Progenitor cell of endocrine pancreas (in vitro differentiated cells): ENCODE data around the gene EHBP1L1. TPM values are rescaled to one million over a fixed set of nuclear protein-coding genes. Genes with fewer than 3 reads are reported as not detected.
A peak's percentile ranks its signal among the peaks of the same experiment; 100 is the strongest.

Source experiments
- DNase-seq: peaks from one replicate; pipeline ENCODE4 v3.0.0; 2021; ENCODE audit warnings: low spot score; ENCODE audit not compliant: unreplicated experiment
- H3K27ac Mint-ChIP-seq: 2 replicates; pipeline ENCODE4 v1.8.0; 2021; ENCODE audit warnings: mild to moderate bottlenecking, moderate library complexity, mixed read lengths
- H3K27me3 Mint-ChIP-seq: 2 replicates; pipeline ENCODE4 v1.8.0; 2021; ENCODE audit warnings: mixed read lengths
- H3K36me3 Mint-ChIP-seq: 2 replicates; pipeline ENCODE4 v1.8.0; 2022; ENCODE audit warnings: mixed read lengths; ENCODE audit not compliant: insufficient read depth
- H3K4me1 Mint-ChIP-seq: 2 replicates; pipeline ENCODE4 v1.8.0; 2021; ENCODE audit warnings: low read depth, mixed read lengths
- H3K4me3 Mint-ChIP-seq: 2 replicates; pipeline ENCODE4 v1.8.0; 2021; ENCODE audit warnings: low read depth, mild to moderate bottlenecking, moderate library complexity, mixed read lengths
- H3K9me3 Mint-ChIP-seq: 2 replicates; pipeline ENCODE4 v1.8.0; 2021; ENCODE audit warnings: low read depth, mixed read lengths
- CTCF ChIP-seq: fragments of 200-600 bp; sonication (generic); IDR thresholded peaks from one replicate; pipeline ENCODE4 v1.5.0; 2021; ENCODE audit warnings: antibody characterized with exemption, mild to moderate bottlenecking; ENCODE audit not compliant: unreplicated experiment
- long read RNA-seq: library from polyadenylated mRNA; unstranded; transcript quantifications from one replicate; pipeline ENCODE4 v2.0.0, GENCODE V29; 2020
- total RNA-seq: library from RNA; stranded (reverse); gene quantifications from 2 replicates; pipeline ENCODE4 v1.2.1, GENCODE V29; 2021

Gene EHBP1L1
- 13.0 and 15.2 TPM in 2 replicates for total RNA-seq
- long read RNA-seq = 0 reads

- Mint-ChIP-seq H3K4me3 (peak within 1 kb of the TSS; percentile 69), H3K4me1 (peaks cover 23% of the 10 kb centered on the region), H3K27me3 (peaks cover 27% of the 10 kb centered on the region), H3K27ac (peak within 1 kb of the TSS; percentile 56), H3K9me3 (no peaks in the 10 kb centered on the region), H3K36me3 (peaks cover 2% of the 10 kb centered on the region)
- no peak for TF ChIP-seq CTCF
- no peak for DNase-seq
These were observed at the start of gene EHBP1L1 for GRCh38 chr11:65575568-65576231. EHBP1L1 (plus strand) TSS chr11:65576053; CDS start chr11:65576303, 250 bp downstream.

DNA sequence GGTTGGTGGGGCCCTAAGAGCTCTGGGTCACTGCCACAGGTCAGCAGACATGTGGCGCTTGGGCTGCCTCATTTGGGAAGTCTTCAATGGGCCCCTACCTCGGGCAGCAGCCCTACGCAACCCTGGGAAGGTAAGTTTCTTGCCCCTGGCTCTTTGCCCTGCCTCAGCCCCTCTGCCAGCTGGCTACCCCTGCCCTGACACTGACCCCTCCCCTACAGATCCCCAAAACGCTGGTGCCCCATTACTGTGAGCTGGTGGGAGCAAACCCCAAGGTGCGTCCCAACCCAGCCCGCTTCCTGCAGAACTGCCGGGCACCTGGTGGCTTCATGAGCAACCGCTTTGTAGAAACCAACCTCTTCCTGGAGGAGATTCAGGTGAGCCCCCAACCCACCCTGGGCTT, 49.1 kb upstream of the EHBP1L1 start:
- Mint-ChIP-seq H3K4me3 (peak overlapping the region; percentile 74), H3K27me3 (peaks cover 13% of the 10 kb centered on the region)
- no peak for DNase-seq

DNA sequence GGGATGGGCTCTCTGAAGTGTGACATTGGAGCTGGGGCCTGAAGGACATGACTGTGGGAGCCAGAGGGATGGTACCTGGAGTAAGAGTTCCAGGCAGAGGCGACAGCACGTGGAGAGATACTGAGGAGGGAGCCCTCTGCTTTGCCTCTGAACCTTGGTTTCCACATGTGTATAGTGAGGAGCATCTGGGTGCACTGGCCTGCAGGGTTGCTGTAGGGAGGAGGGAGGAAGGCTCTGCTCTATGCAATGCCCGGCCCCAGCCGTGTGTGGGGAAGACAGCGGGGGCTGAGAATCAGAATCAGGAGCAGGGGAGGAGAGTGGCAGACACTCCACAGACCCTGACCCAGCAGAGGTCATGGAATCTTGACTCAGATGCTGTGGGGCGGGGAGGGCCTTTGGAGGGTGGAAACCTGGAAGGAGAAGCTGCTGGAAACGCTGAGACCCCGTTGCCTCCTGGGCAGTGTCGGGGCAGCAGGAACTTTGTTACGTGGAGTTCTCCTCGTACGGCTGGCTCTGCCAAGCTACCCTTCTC, 47.0 kb upstream of the EHBP1L1 start:
- H3K27ac Mint-ChIP-seq = no peak overlapping the region
- H3K4me1 Mint-ChIP-seq = peaks cover 9% of the 10 kb centered on the region
- H3K27me3 Mint-ChIP-seq = peaks cover 4% of the 10 kb centered on the region
- no peaks in the 10 kb centered on the region for H3K9me3 Mint-ChIP-seq
- H3K36me3 Mint-ChIP-seq = peaks cover 15% of the 10 kb centered on the region
- no peak overlapping the region for H3K4me3 Mint-ChIP-seq
- no peak for DNase-seq
- TF ChIP-seq CTCF = no peak

More for the DNA sequence above, 49.1 kb upstream of the EHBP1L1 start:
- Mint-ChIP-seq H3K4me1 (peaks cover 27% of the 10 kb centered on the region), H3K36me3 (peaks cover 14% of the 10 kb centered on the region), H3K9me3 (no peaks in the 10 kb centered on the region), H3K27ac (no peak overlapping the region)
- TF ChIP-seq CTCF = no peak

DNA sequence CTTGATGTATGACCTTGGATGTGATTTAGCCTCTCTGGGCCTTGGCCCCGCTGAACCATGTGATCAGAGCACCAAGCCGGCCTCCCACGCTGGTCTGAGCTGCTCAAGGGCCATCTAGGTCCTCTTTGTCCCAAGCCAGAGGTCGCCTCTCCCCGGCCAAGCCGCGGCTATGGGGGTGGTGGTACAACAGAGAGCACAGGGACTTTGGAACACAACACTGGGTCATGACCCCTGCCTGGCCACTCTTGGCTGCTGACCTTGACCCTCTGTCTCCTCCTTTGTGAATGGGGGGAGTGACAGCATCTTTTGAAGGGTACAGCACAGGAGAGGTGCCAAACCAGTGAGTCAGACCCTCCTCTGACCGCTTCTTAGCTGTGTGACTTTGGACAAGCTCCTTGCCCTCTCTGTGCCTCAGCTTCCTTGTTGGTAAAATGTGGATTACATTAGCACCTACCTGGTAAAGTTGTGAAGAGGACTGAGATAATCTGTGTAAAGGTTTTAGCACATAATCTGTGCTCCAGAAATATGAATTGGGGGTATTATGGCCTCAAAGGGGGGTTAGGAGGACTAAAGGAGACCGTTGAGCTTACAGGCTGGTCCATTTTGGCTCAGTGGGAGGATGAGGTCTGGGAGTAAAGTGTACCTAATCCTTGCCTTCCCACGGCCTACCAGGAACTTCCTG, 46.2 kb upstream of the EHBP1L1 start:
- Mint-ChIP-seq H3K4me1 (peaks cover 4% of the 10 kb centered on the region), H3K9me3 (no peaks in the 10 kb centered on the region), H3K36me3 (peaks cover 18% of the 10 kb centered on the region), H3K27me3 (peaks cover under 1% of the 10 kb centered on the region), H3K4me3 (no peak overlapping the region), H3K27ac (no peak overlapping the region)
- no peak for TF ChIP-seq CTCF
- no peak for DNase-seq

DNA sequence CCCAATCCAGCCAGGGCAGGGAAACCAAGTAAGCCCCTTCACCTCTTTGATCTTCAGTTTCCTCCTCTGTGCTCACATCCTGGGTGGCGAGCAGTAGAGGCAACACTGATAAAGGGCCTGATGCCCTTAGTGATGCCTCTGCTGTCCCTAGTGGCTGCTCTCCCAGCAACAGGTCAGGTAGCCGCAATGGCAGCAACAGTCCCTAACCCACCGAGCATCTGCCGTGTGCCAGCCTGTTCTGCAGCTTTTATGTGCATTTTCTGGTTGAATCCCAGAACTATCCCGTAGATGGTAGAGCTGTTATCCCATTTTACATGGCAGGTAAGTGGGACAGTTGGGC, 45.7 kb upstream of the EHBP1L1 start:
- peak; percentile 51 for TF ChIP-seq CTCF
- no peak overlapping the region for H3K4me3 Mint-ChIP-seq
- H3K4me1 Mint-ChIP-seq = peaks cover 4% of the 10 kb centered on the region
- H3K9me3 Mint-ChIP-seq = no peaks in the 10 kb centered on the region
- peaks cover 3% of the 10 kb centered on the region for H3K27me3 Mint-ChIP-seq
- DNase-seq = no peak
- peak overlapping the region; percentile 85 for H3K27ac Mint-ChIP-seq
- H3K36me3 Mint-ChIP-seq = peaks cover 20% of the 10 kb centered on the region
